Cardiac atrium fibroblast (primary cell): ENCODE measurements around the gene TKT. TPM values are rescaled to one million over a fixed set of nuclear protein-coding genes. Genes with fewer than 3 reads are reported as not detected.

Experiments used
- total RNA-seq: library from RNA; depleted of rRNA; stranded (reverse); fragments of >200 nt; gene quantifications from 2 replicates; pipeline ENCODE4 v1.2.3, GENCODE V29; 2015

Gene TKT
- total RNA-seq = 524 and 631 TPM in 2 replicates

GRCh38 chr3:53255775-53256703 lies at the start of gene TKT:
TKT (minus strand) TSS chr3:53256022; CDS start chr3:53255942, 80 bp downstream.

Other genes starting within 250 kb of the TKT start
- gene SFMBT1, start 209.9 kb downstream of the TKT start, total RNA-seq = 1.8 and 2.0 TPM in 2 replicates
- 14.3 and 22.9 TPM in 2 replicates for gene RFT1, start 125.6 kb downstream of the TKT start, total RNA-seq
- 3.8 and 4.5 TPM in 2 replicates for gene PRKCD, start 94.8 kb downstream of the TKT start, total RNA-seq
- gene DCP1A, start 91.5 kb upstream of the TKT start, total RNA-seq = 8.1 and 12.0 TPM in 2 replicates
- not detected in 2 replicates for gene CACNA1D, start 238.6 kb upstream of the TKT start, total RNA-seq